ENCODE results near the gene IFIT1. TPM values are rescaled to one million over a fixed set of nuclear protein-coding genes. Genes with fewer than 3 reads are reported as not detected.
A peak's percentile ranks its signal among the peaks of the same experiment; 100 is the strongest.

IFIT1 gene
- total and polyA plus RNA-seq, 2 experiments from 2014 or later: 8.2 to 14.7 TPM

- H3K4me2 ChIP-seq: no peak overlapping the region
- no peak overlapping the region for H2AFZ ChIP-seq
- H4K20me1 ChIP-seq (ENCODE audit: insufficient read depth, poor library complexity, severe bottlenecking): no peaks in the 10 kb centered on the region
- DNase-seq (ENCODE audit: low spot score): no peak
- TF ChIP-seq, protein P1, sequence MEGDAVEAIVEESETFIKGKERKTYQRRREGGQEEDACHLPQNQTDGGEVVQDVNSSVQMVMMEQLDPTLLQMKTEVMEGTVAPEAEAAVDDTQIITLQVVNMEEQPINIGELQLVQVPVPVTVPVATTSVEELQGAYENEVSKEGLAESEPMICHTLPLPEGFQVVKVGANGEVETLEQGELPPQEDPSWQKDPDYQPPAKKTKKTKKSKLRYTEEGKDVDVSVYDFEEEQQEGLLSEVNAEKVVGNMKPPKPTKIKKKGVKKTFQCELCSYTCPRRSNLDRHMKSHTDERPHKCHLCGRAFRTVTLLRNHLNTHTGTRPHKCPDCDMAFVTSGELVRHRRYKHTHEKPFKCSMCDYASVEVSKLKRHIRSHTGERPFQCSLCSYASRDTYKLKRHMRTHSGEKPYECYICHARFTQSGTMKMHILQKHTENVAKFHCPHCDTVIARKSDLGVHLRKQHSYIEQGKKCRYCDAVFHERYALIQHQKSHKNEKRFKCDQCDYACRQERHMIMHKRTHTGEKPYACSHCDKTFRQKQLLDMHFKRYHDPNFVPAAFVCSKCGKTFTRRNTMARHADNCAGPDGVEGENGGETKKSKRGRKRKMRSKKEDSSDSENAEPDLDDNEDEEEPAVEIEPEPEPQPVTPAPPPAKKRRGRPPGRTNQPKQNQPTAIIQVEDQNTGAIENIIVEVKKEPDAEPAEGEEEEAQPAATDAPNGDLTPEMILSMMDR (IDR thresholded peaks at IDR 0.05; ENCODE audit: poor library complexity): no peak
- no peak for TF ChIP-seq EZH2phosphoT487 (IDR thresholded peaks at IDR 0.05; ENCODE audit: low read depth, severe bottlenecking, unreplicated experiment)
- no peak for TF ChIP-seq EZH2 (IDR thresholded peaks at IDR 0.05; ENCODE audit: borderline replicate concordance)
- H3K4me1 ChIP-seq (ENCODE audit: insufficient read depth): peaks cover 35% of the 10 kb centered on the region
- H3K79me2 ChIP-seq: no peaks in the 10 kb centered on the region
- 60% methylated on average over 3 of the region's 3 CpGs for WGBS (ENCODE audit: low lambda C conversion rate, missing lambda C conversion rate)
- H3K27ac ChIP-seq: no peak overlapping the region
- H3K27me3 ChIP-seq: no peaks in the 10 kb centered on the region
- H3K9me3 ChIP-seq (ENCODE audit: low read depth): no peaks in the 10 kb centered on the region
- no peaks in the 10 kb centered on the region for H3K9me2 ChIP-seq (replicated peaks; ENCODE audit: insufficient read depth)
- H3K4me3 ChIP-seq: no peak overlapping the region
- no peaks in the 10 kb centered on the region for H3K36me3 ChIP-seq (replicated peaks; ENCODE audit: insufficient read depth, low read depth)
Measured at GRCh38 chr10:89371987-89372386, 20.4 kb upstream of the IFIT1 start.

GRCh38 chr10:89373916-89374711 lies 18.3 kb upstream of the IFIT1 start:
- Histone ChIP-seq H3K9me2 (replicated peaks; ENCODE audit: insufficient read depth) (no peaks in the 10 kb centered on the region), H3K9me3 (ENCODE audit: low read depth) (no peaks in the 10 kb centered on the region), H3K36me3 (replicated peaks; ENCODE audit: insufficient read depth, low read depth) (no peaks in the 10 kb centered on the region), H3K27me3 (no peaks in the 10 kb centered on the region), H3K27ac (peak overlapping the region; percentile 85), H2AFZ (no peak overlapping the region), H3K79me2 (no peaks in the 10 kb centered on the region), H3K4me3 (no peak overlapping the region), H4K20me1 (ENCODE audit: insufficient read depth, poor library complexity, severe bottlenecking) (no peaks in the 10 kb centered on the region), H3K4me1 (ENCODE audit: insufficient read depth) (peaks cover 23% of the 10 kb centered on the region), H3K4me2 (peak overlapping the region; percentile 21)
- TF ChIP-seq EZH2phosphoT487 (IDR thresholded peaks at IDR 0.05; ENCODE audit: low read depth, severe bottlenecking, unreplicated experiment) (no peak), EZH2 (IDR thresholded peaks at IDR 0.05; ENCODE audit: borderline replicate concordance) (no peak)
- TF ChIP-seq, protein P1 (IDR thresholded peaks at IDR 0.05; ENCODE audit: poor library complexity): no peak
- peak; percentile 69 for DNase-seq (ENCODE audit: low spot score)
- 39% methylated on average over 3 of the region's 3 CpGs for WGBS (ENCODE audit: low lambda C conversion rate, missing lambda C conversion rate)

GRCh38 chr10:89374713-89375141 lies 17.7 kb upstream of the IFIT1 start:
- H2AFZ ChIP-seq: no peak overlapping the region
- H3K36me3 ChIP-seq (replicated peaks; ENCODE audit: insufficient read depth, low read depth): no peaks in the 10 kb centered on the region
- H3K9me3 ChIP-seq (ENCODE audit: low read depth): no peaks in the 10 kb centered on the region
- no peak overlapping the region for H3K4me3 ChIP-seq
- peaks cover 20% of the 10 kb centered on the region for H3K4me1 ChIP-seq (ENCODE audit: insufficient read depth)
- no peaks in the 10 kb centered on the region for H3K27me3 ChIP-seq
- H3K4me2 ChIP-seq: peak overlapping the region; percentile 21
- peak overlapping the region; percentile 85 for H3K27ac ChIP-seq
- H4K20me1 ChIP-seq (ENCODE audit: insufficient read depth, poor library complexity, severe bottlenecking): no peaks in the 10 kb centered on the region
- DNase-seq (ENCODE audit: low spot score): no peak
- no peak for TF ChIP-seq EZH2phosphoT487 (IDR thresholded peaks at IDR 0.05; ENCODE audit: low read depth, severe bottlenecking, unreplicated experiment)
- no peak for TF ChIP-seq EZH2 (IDR thresholded peaks at IDR 0.05; ENCODE audit: borderline replicate concordance)
- TF ChIP-seq, protein P1 (IDR thresholded peaks at IDR 0.05; ENCODE audit: poor library complexity): no peak
- H3K9me2 ChIP-seq (replicated peaks; ENCODE audit: insufficient read depth): no peaks in the 10 kb centered on the region
- H3K79me2 ChIP-seq: no peaks in the 10 kb centered on the region

Data from hepatocyte (in vitro differentiated cells).